Nephron (organoid): Measurements from ENCODE around the gene LHX2.

Source experiments
- H3K27ac Mint-ChIP-seq, 3 experiments: 2 replicates each; pipeline ENCODE4 v1.8.0; 2020; ENCODE audit warnings: mixed read lengths in 3 of 3, mild to moderate bottlenecking in 2 of 3, moderate library complexity in 1 of 3
- H3K27me3 Mint-ChIP-seq: 2 replicates; pipeline ENCODE4 v1.8.0; 2021; ENCODE audit warnings: low read depth, mild to moderate bottlenecking, moderate library complexity, mixed read lengths
- H3K36me3 Mint-ChIP-seq: 2 replicates; pipeline ENCODE4 v1.8.0; 2020; ENCODE audit warnings: low read depth, mixed read lengths
- H3K4me1 Mint-ChIP-seq: 2 replicates; pipeline ENCODE4 v1.8.0; 2020; ENCODE audit warnings: mixed read lengths
- H3K4me3 Mint-ChIP-seq, 3 experiments: 2 replicates each; pipeline ENCODE4 v1.8.0; 2020; ENCODE audit warnings: mild to moderate bottlenecking in 3 of 3, mixed read lengths in 3 of 3, moderate library complexity in 2 of 3
- H3K9me3 Mint-ChIP-seq: 2 replicates; pipeline ENCODE4 v1.8.0; 2020; ENCODE audit warnings: mixed read lengths
- CTCF ChIP-seq, 3 experiments: fragments of 200-600 bp; sonication (generic); IDR thresholded peaks; one replicate each; pipeline ENCODE4 v1.5.0; 2021; ENCODE audit warnings: antibody characterized with exemption in 3 of 3; ENCODE audit not compliant: unreplicated experiment in 3 of 3

LHX2 gene

GRCh38 chr9:124005029-124005771, 6.4 kb upstream of the LHX2 start:
- H3K9me3 Mint-ChIP-seq, result no peaks in the 10 kb centered on the region
- no peak overlapping the region for H3K27ac Mint-ChIP-seq
- no peak overlapping the region for H3K4me3 Mint-ChIP-seq
- peaks cover 24% of the 10 kb centered on the region for H3K4me1 Mint-ChIP-seq
- H3K36me3 Mint-ChIP-seq, result no peaks in the 10 kb centered on the region
- peaks cover 100% of the 10 kb centered on the region for H3K27me3 Mint-ChIP-seq
- no peak for TF ChIP-seq CTCF (IDR thresholded peaks at IDR 0.05; ENCODE audit: unreplicated experiment in 3 of 3)

GRCh38 chr9:124006448-124007361, 4.9 kb upstream of the LHX2 start:
- Mint-ChIP-seq H3K27ac (no peak overlapping the region), H3K4me3 (no peak overlapping the region), H3K9me3 (no peaks in the 10 kb centered on the region), H3K36me3 (no peaks in the 10 kb centered on the region), H3K27me3 (peaks cover 100% of the 10 kb centered on the region), H3K4me1 (peaks cover 22% of the 10 kb centered on the region)
- no peak for TF ChIP-seq CTCF (IDR thresholded peaks at IDR 0.05; ENCODE audit: unreplicated experiment in 3 of 3)

- H3K36me3 Mint-ChIP-seq, result no peaks in the 10 kb centered on the region
- H3K4me3 Mint-ChIP-seq, result peak overlapping the region; percentile 39 to 62 (median 48)
- H3K9me3 Mint-ChIP-seq, result no peaks in the 10 kb centered on the region
- no peak overlapping the region for H3K27ac Mint-ChIP-seq
- no peak for TF ChIP-seq CTCF (IDR thresholded peaks at IDR 0.05; ENCODE audit: unreplicated experiment in 3 of 3)
- H3K4me1 Mint-ChIP-seq, result peaks cover 22% of the 10 kb centered on the region
- peaks cover 96% of the 10 kb centered on the region for H3K27me3 Mint-ChIP-seq
Observed at GRCh38 chr9:124007565-124008302, 3.8 kb upstream of the LHX2 start.

GRCh38 chr9:124008303-124008693, 3.3 kb upstream of the LHX2 start:
- Mint-ChIP-seq H3K27ac (no peak overlapping the region), H3K4me3 (peak overlapping the region; percentile 35 to 62 (median 48)), H3K27me3 (peaks cover 96% of the 10 kb centered on the region), H3K9me3 (no peaks in the 10 kb centered on the region), H3K36me3 (no peaks in the 10 kb centered on the region), H3K4me1 (peaks cover 22% of the 10 kb centered on the region)
- no peak for TF ChIP-seq CTCF (IDR thresholded peaks at IDR 0.05; ENCODE audit: unreplicated experiment in 3 of 3)

- Mint-ChIP-seq H3K27me3 (peaks cover 96% of the 10 kb centered on the region), H3K36me3 (no peaks in the 10 kb centered on the region), H3K4me3 (peak overlapping the region; percentile 38 to 56 (median 42)), H3K9me3 (no peaks in the 10 kb centered on the region), H3K27ac (no peak overlapping the region), H3K4me1 (peaks cover 22% of the 10 kb centered on the region)
- no peak for TF ChIP-seq CTCF (IDR thresholded peaks at IDR 0.05; ENCODE audit: unreplicated experiment in 3 of 3)
Observed at GRCh38 chr9:124008694-124009530, 2.7 kb upstream of the LHX2 start.
